PC-9 (cell line): ENCODE measurements around the gene IGSF22. TPM values are rescaled to one million over a fixed set of nuclear protein-coding genes. Genes with fewer than 3 reads are reported as not detected.

Experiments used
- BruUV-seq: library from RNA; stranded (reverse); fragments of 400-500 nt; replicated peaks from 2 replicates; lab custom pipeline; 2021; lab: Mats Ljungman, UMichigan
- CTCF ChIA-PET: fragments of 300-600 bp; sonication (Branson Sonifier 250); formaldehyde crosslinking; loops from one replicate; lab custom pipeline; 2022; ENCODE audit warnings: antibody characterized with exemption; lab: Charles Lee
- POLR2A ChIA-PET: fragments of 300-600 bp; sonication (Branson Sonifier 250); formaldehyde crosslinking; loops from one replicate; lab custom pipeline; 2022; ENCODE audit warnings: antibody characterized with exemption; ENCODE audit not compliant: unreplicated experiment; lab: Charles Lee
- DNase-seq, 2 experiments: peaks; one replicate each; pipeline versions ENCODE4 v3.0.0 to v3.0.0-alpha.2; 2015 to 2022; ENCODE audit warnings: mixed read lengths in 1 of 2
- H2AFZ ChIP-seq: fragments of 200-600 bp; sonication (generic); 2 replicates; pipeline ENCODE4 v1.8.1; 2017; ENCODE audit warnings: antibody characterized with exemption
- H3F3A ChIP-seq: fragments of 200-600 bp; sonication (generic); 2 replicates; pipeline ENCODE4 v1.8.1; 2017; ENCODE audit warnings: antibody characterized with exemption, mild to moderate bottlenecking, low read depth; ENCODE audit not compliant: insufficient read depth
- H3K27ac ChIP-seq: fragments of 200-600 bp; sonication (generic); 2 replicates; pipeline ENCODE4 v1.6.1; 2016; ENCODE audit warnings: mixed run types
- H3K27me3 ChIP-seq: fragments of 200-600 bp; sonication (generic); 2 replicates; pipeline ENCODE4 v1.6.1; 2016; ENCODE audit warnings: low read depth, mixed run types; ENCODE audit not compliant: insufficient read depth
- H3K36me3 ChIP-seq: fragments of 200-600 bp; sonication (generic); 2 replicates; pipeline ENCODE4 v1.6.1; 2016; ENCODE audit warnings: low read depth, mixed run types
- H3K4me1 ChIP-seq: fragments of 200-600 bp; sonication (generic); replicated peaks from 2 replicates; pipeline ENCODE4 v1.6.1; 2016; ENCODE audit warnings: mixed run types; ENCODE audit not compliant: insufficient read depth
- H3K4me2 ChIP-seq: fragments of 200-600 bp; sonication (generic); 2 replicates; pipeline ENCODE4 v1.6.1; 2017; ENCODE audit warnings: mixed run types
- H3K4me3 ChIP-seq: fragments of 200-600 bp; sonication (generic); 2 replicates; pipeline ENCODE4 v1.6.1; 2016; ENCODE audit warnings: mixed run types
- H3K79me2 ChIP-seq: fragments of 200-600 bp; sonication (generic); 2 replicates; pipeline ENCODE4 v1.6.1; 2017; ENCODE audit warnings: low read depth, mixed run types
- H3K9me2 ChIP-seq: fragments of 200-600 bp; sonication (generic); 2 replicates; pipeline ENCODE4 v1.8.1; 2017; ENCODE audit warnings: mild to moderate bottlenecking; ENCODE audit not compliant: insufficient read depth
- H3K9me3 ChIP-seq: fragments of 200-600 bp; sonication (generic); 2 replicates; pipeline ENCODE4 v1.8.1; 2016; ENCODE audit warnings: low read depth; ENCODE audit not compliant: insufficient read depth
- H4K20me1 ChIP-seq: fragments of 200-600 bp; sonication (generic); 2 replicates; pipeline ENCODE4 v1.8.1; 2017; ENCODE audit not compliant: insufficient read depth
- EZH2 ChIP-seq: fragments of 200-600 bp; sonication (generic); IDR thresholded peaks from 2 replicates; pipeline ENCODE4 v1.8.0; 2017; ENCODE audit warnings: antibody characterized with exemption, low read depth
- intact Hi-C: fragments of 100-400 bp; cut with micrococcal nuclease; formaldehyde crosslinking; loops from one replicate; pipeline ENCODE4 v1.10.0; 2022; ENCODE audit not compliant: unreplicated experiment
- total RNA-seq: library from RNA; stranded (reverse); gene quantifications from 2 replicates; pipeline ENCODE4 v1.2.3, GENCODE V29; 2021
- TF ChIP-seq, protein P1 (sequence below): fragments of 200-600 bp; sonication (generic); conservative IDR thresholded peaks from 2 replicates; pipeline ENCODE4 v1.6.1; 2017; ENCODE audit warnings: mixed run types, antibody characterized with exemption, mild to moderate bottlenecking, moderate library complexity

Gene IGSF22
- total RNA-seq, 1 experiment from 2014 or later, result 0.33 TPM

- CTCF ChIA-PET, result interaction anchor here (0.6 kb wide), 1 partner anchor 57 kb away, joined by 11 read pairs; no protein-coding TSS in a partner anchor
- no TSS peak for BruUV-seq
- intact Hi-C loops, result no loop called here
These were observed 12.1 kb downstream of the IGSF22 start for GRCh38 chr11:18713646-18714442.

GRCh38 chr11:18710545-18710944 is 15.4 kb downstream of the IGSF22 start:
- ChIA-PET CTCF (no interaction called here), POLR2A (interaction anchor here (0.8 kb wide), 1 partner anchor 10 kb away, joined by 5 read pairs; no protein-coding TSS in a partner anchor)
- H2AFZ ChIP-seq, result no peak overlapping the region
- H3K36me3 ChIP-seq, result no peaks in the 10 kb centered on the region
- TF ChIP-seq EZH2, result no peak
- TF ChIP-seq, protein P1, sequence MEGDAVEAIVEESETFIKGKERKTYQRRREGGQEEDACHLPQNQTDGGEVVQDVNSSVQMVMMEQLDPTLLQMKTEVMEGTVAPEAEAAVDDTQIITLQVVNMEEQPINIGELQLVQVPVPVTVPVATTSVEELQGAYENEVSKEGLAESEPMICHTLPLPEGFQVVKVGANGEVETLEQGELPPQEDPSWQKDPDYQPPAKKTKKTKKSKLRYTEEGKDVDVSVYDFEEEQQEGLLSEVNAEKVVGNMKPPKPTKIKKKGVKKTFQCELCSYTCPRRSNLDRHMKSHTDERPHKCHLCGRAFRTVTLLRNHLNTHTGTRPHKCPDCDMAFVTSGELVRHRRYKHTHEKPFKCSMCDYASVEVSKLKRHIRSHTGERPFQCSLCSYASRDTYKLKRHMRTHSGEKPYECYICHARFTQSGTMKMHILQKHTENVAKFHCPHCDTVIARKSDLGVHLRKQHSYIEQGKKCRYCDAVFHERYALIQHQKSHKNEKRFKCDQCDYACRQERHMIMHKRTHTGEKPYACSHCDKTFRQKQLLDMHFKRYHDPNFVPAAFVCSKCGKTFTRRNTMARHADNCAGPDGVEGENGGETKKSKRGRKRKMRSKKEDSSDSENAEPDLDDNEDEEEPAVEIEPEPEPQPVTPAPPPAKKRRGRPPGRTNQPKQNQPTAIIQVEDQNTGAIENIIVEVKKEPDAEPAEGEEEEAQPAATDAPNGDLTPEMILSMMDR, result no peak
- no peak overlapping the region for H3K4me2 ChIP-seq
- no peak overlapping the region for H3K27ac ChIP-seq
- DNase-seq, result no peak
- H4K20me1 ChIP-seq, result no peaks in the 10 kb centered on the region
- intact Hi-C loops, result no loop called here
- H3K4me3 ChIP-seq, result no peak overlapping the region
- no peaks in the 10 kb centered on the region for H3K79me2 ChIP-seq
- no TSS peak for BruUV-seq
- H3F3A ChIP-seq, result no peaks in the 10 kb centered on the region
- H3K27me3 ChIP-seq, result peaks cover 89% of the 10 kb centered on the region
- no peaks in the 10 kb centered on the region for H3K9me2 ChIP-seq
- no peaks in the 10 kb centered on the region for H3K4me1 ChIP-seq
- no peaks in the 10 kb centered on the region for H3K9me3 ChIP-seq

More at GRCh38 chr11:18713646-18714442, 12.1 kb downstream of the IGSF22 start:
- no peaks in the 10 kb centered on the region for H4K20me1 ChIP-seq
- no peaks in the 10 kb centered on the region for H3K9me3 ChIP-seq
- TF ChIP-seq, protein P1, result no peak
- no peak for TF ChIP-seq EZH2
- no peaks in the 10 kb centered on the region for H3K9me2 ChIP-seq
- H3K27ac ChIP-seq, result no peak overlapping the region
- POLR2A ChIA-PET, result no interaction called here
- no peak overlapping the region for H3K4me3 ChIP-seq
- peaks cover 95% of the 10 kb centered on the region for H3K27me3 ChIP-seq
- H3K4me2 ChIP-seq, result no peak overlapping the region
- H3F3A ChIP-seq, result no peaks in the 10 kb centered on the region
- no peak for DNase-seq
- no peak overlapping the region for H2AFZ ChIP-seq
- H3K4me1 ChIP-seq, result no peaks in the 10 kb centered on the region
- no peaks in the 10 kb centered on the region for H3K79me2 ChIP-seq
- no peaks in the 10 kb centered on the region for H3K36me3 ChIP-seq

GRCh38 chr11:18709414-18709813 is 16.6 kb downstream of the IGSF22 start:
- no peak for TF ChIP-seq EZH2
- TF ChIP-seq, protein P1, result no peak
- Histone ChIP-seq H3K79me2 (no peaks in the 10 kb centered on the region), H3K4me2 (no peak overlapping the region), H3K36me3 (no peaks in the 10 kb centered on the region), H3K4me3 (no peak overlapping the region), H3K27me3 (peaks cover 78% of the 10 kb centered on the region), H3F3A (no peaks in the 10 kb centered on the region), H3K9me3 (no peaks in the 10 kb centered on the region), H3K4me1 (no peaks in the 10 kb centered on the region), H3K9me2 (no peaks in the 10 kb centered on the region), H4K20me1 (no peaks in the 10 kb centered on the region), H3K27ac (no peak overlapping the region), H2AFZ (no peak overlapping the region)
- BruUV-seq, result no TSS peak
- no peak for DNase-seq
- ChIA-PET CTCF (no interaction called here), POLR2A (no interaction called here)
- intact Hi-C loops, result no loop called here
